ENCODE results near the gene DCUN1D3. TPM values are rescaled to one million over a fixed set of nuclear protein-coding genes. Genes with fewer than 3 reads are reported as not detected.

Gene DCUN1D3
- total and polyA plus RNA-seq, 2 donors (not counting 1 experiment from before 2014, with no cell fraction given) = 20.4 to 42.8 TPM

GRCh38 chr16:20860361-20860760, 39.8 kb downstream of the DCUN1D3 start:
- Histone ChIP-seq H3K36me3 (ENCODE audit: control insufficient read depth, insufficient read depth, low read length) (peaks cover 17% of the 10 kb centered on the region), H3K79me2 (ENCODE audit: control insufficient read depth, insufficient read depth, low read length) (peaks cover 35% of the 10 kb centered on the region), H3K4me1 (ENCODE audit: control insufficient read depth, extremely low read depth, insufficient read depth, low read length) (peaks cover under 1% of the 10 kb centered on the region)

GRCh38 chr16:20859699-20860098, 40.5 kb downstream of the DCUN1D3 start:
- Histone ChIP-seq H3K36me3 (ENCODE audit: control insufficient read depth, insufficient read depth, low read length) (peaks cover 20% of the 10 kb centered on the region), H3K9me3 (ENCODE audit: control insufficient read depth, insufficient read depth, low read depth, low read length) (no peaks in the 10 kb centered on the region), H3K27me3 (ENCODE audit: control insufficient read depth, insufficient read depth, low read length) (no peaks in the 10 kb centered on the region), H3K79me2 (ENCODE audit: control insufficient read depth, insufficient read depth, low read length) (peaks cover 32% of the 10 kb centered on the region), H3K4me2 (ENCODE audit: extremely low read depth, insufficient read depth, low read length) (no peak overlapping the region), H3K4me3 (replicated peaks in 1 of 4; ENCODE audit: control extremely low read depth in 1 of 4, insufficient read depth in 1 of 4, low read depth in 3 of 4, low read length in 4 of 4) (no peak overlapping the region), H4K20me1 (ENCODE audit: control insufficient read depth, extremely low read depth, insufficient read depth, low read length) (no peaks in the 10 kb centered on the region), H3K4me1 (ENCODE audit: control insufficient read depth, extremely low read depth, insufficient read depth, low read length) (no peaks in the 10 kb centered on the region), H3K9ac (ENCODE audit: insufficient read depth, low read length) (no peak overlapping the region), H2AFZ (ENCODE audit: low read length) (no peak overlapping the region), H3K27ac (ENCODE audit: insufficient read depth, low read length) (no peak overlapping the region)
- no peak for DNase-seq (ENCODE audit: low read depth in 2 of 2)
- TF ChIP-seq CTCF (conservative IDR thresholded peaks at IDR 0.05 in 1 of 2, IDR thresholded peaks at IDR 0.05 in 1 of 2; ENCODE audit: low read depth in 1 of 2, low read length in 2 of 2) = no peak
- TF ChIP-seq EZH2 (IDR thresholded peaks at IDR 0.05; ENCODE audit: low read length, missing control alignments) = no peak

More at GRCh38 chr16:20860361-20860760, 39.8 kb downstream of the DCUN1D3 start:
- no peaks in the 10 kb centered on the region for H3K9me3 ChIP-seq (ENCODE audit: control insufficient read depth, insufficient read depth, low read depth, low read length)
- no peak overlapping the region for H3K4me2 ChIP-seq (ENCODE audit: extremely low read depth, insufficient read depth, low read length)
- TF ChIP-seq CTCF (conservative IDR thresholded peaks at IDR 0.05 in 1 of 2, IDR thresholded peaks at IDR 0.05 in 1 of 2; ENCODE audit: low read depth in 1 of 2, low read length in 2 of 2) (no peak), EZH2 (IDR thresholded peaks at IDR 0.05; ENCODE audit: low read length, missing control alignments) (no peak)
- H2AFZ ChIP-seq (ENCODE audit: low read length) = no peak overlapping the region
- no peaks in the 10 kb centered on the region for H4K20me1 ChIP-seq (ENCODE audit: control insufficient read depth, extremely low read depth, insufficient read depth, low read length)
- no peak overlapping the region for H3K4me3 ChIP-seq (replicated peaks in 1 of 4; ENCODE audit: control extremely low read depth in 1 of 4, insufficient read depth in 1 of 4, low read depth in 3 of 4, low read length in 4 of 4)
- no peaks in the 10 kb centered on the region for H3K27me3 ChIP-seq (ENCODE audit: control insufficient read depth, insufficient read depth, low read length)
- DNase-seq (ENCODE audit: low read depth in 2 of 2) = no peak
- H3K27ac ChIP-seq (ENCODE audit: insufficient read depth, low read length) = no peak overlapping the region
- H3K9ac ChIP-seq (ENCODE audit: insufficient read depth, low read length) = no peak overlapping the region

DNA sequence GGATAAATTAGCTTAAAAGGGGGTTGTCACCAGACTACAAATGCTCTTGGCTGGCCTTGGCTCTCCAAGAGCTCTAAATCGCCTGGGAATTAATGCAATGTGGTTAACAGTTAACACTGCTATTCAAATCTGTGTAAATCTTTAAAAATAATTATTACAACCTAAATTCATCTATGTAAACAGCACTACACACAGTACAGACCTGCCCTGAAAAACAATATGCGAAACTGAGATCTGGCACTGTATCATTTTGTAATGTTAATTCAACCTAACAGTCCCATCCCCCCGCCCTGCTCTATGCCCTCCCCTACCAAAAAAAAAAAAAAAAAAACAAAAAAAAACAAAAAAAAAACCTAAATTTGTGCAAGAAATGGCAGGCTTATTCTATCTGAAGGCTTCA, 40.9 kb downstream of the DCUN1D3 start:
- Histone ChIP-seq H3K9ac (ENCODE audit: insufficient read depth, low read length) (no peak overlapping the region), H3K4me2 (ENCODE audit: extremely low read depth, insufficient read depth, low read length) (no peak overlapping the region), H3K27me3 (ENCODE audit: control insufficient read depth, insufficient read depth, low read length) (no peaks in the 10 kb centered on the region), H2AFZ (ENCODE audit: low read length) (no peak overlapping the region), H3K27ac (ENCODE audit: insufficient read depth, low read length) (no peak overlapping the region), H3K36me3 (ENCODE audit: control insufficient read depth, insufficient read depth, low read length) (peaks cover 20% of the 10 kb centered on the region), H3K4me3 (replicated peaks in 1 of 4; ENCODE audit: control extremely low read depth in 1 of 4, insufficient read depth in 1 of 4, low read depth in 3 of 4, low read length in 4 of 4) (no peak overlapping the region), H3K4me1 (ENCODE audit: control insufficient read depth, extremely low read depth, insufficient read depth, low read length) (no peaks in the 10 kb centered on the region), H3K9me3 (ENCODE audit: control insufficient read depth, insufficient read depth, low read depth, low read length) (no peaks in the 10 kb centered on the region), H4K20me1 (ENCODE audit: control insufficient read depth, extremely low read depth, insufficient read depth, low read length) (no peaks in the 10 kb centered on the region), H3K79me2 (ENCODE audit: control insufficient read depth, insufficient read depth, low read length) (peaks cover 27% of the 10 kb centered on the region)
- TF ChIP-seq EZH2 (IDR thresholded peaks at IDR 0.05; ENCODE audit: low read length, missing control alignments) (no peak), CTCF (conservative IDR thresholded peaks at IDR 0.05 in 1 of 2, IDR thresholded peaks at IDR 0.05 in 1 of 2; ENCODE audit: low read depth in 1 of 2, low read length in 2 of 2) (no peak)
- DNase-seq (ENCODE audit: low read depth in 2 of 2) = no peak

All from fibroblast of lung (primary cell).